HepG2 (cell line): ENCODE results near the gene CEBPB. TPM values are rescaled to one million over a fixed set of nuclear protein-coding genes. Genes with fewer than 3 reads are reported as not detected.

Experiments
- EHMT2 ChIP-seq: fragments of 200-600 bp; sonication (generic); IDR thresholded peaks from 2 replicates; pipeline ENCODE4 v1.7.0; 2017; ENCODE audit warnings: antibody characterized with exemption, low read depth, low read length, borderline replicate concordance
- FIP1L1 ChIP-seq: fragments of 200-400 bp; formaldehyde crosslinking; IDR thresholded peaks from 2 replicates; pipeline ENCODE4 v1.6.1; 2018; ENCODE audit warnings: low read depth, mild to moderate bottlenecking, low read length, moderate library complexity, borderline replicate concordance; ENCODE audit not compliant: insufficient read depth
- FOXP1 ChIP-seq, 2 experiments: fragments of 450-650 bp in 1 of 2; IDR thresholded peaks; 2 replicates each; pipeline ENCODE4 v1.6.1; 2017 to 2018; ENCODE audit warnings: antibody characterized with exemption in 1 of 2
- JUN ChIP-seq: sonication (generic); formaldehyde crosslinking; IDR thresholded peaks from 2 replicates; pipeline ENCODE4 v1.4.0; 2020; ENCODE audit warnings: mild to moderate bottlenecking, missing genetic modification reagents
- NFIB ChIP-seq: sonication (generic); formaldehyde crosslinking; IDR thresholded peaks from 2 replicates; pipeline ENCODE4 v1.9.0; 2021; ENCODE audit warnings: missing genetic modification reagents, mild to moderate bottlenecking, borderline replicate concordance
- NFIC ChIP-seq: IDR thresholded peaks from 2 replicates; pipeline ENCODE4 v1.6.1; 2012; ENCODE audit warnings: mild to moderate bottlenecking, low read length, inconsistent platforms
- PHF21A ChIP-seq: sonication (generic); formaldehyde crosslinking; IDR thresholded peaks from 2 replicates; pipeline ENCODE4 v1.5.0; 2020; ENCODE audit warnings: mild to moderate bottlenecking, missing genetic modification reagents
- PRPF4 ChIP-seq: fragments of 200-400 bp; formaldehyde crosslinking; IDR thresholded peaks from 2 replicates; pipeline ENCODE4 v1.6.1; 2016; ENCODE audit warnings: low read length, low read depth; ENCODE audit not compliant: poor library complexity, severe bottlenecking
- RFXAP ChIP-seq: sonication (generic); formaldehyde crosslinking; IDR thresholded peaks from 2 replicates; pipeline ENCODE4 v1.4.0; 2020; ENCODE audit warnings: missing genetic modification reagents, borderline replicate concordance
- TBL1XR1 ChIP-seq: fragments of 150-350 bp; IDR thresholded peaks from 2 replicates; pipeline ENCODE4 v1.6.1; 2014; ENCODE audit warnings: borderline replicate concordance, low read length; ENCODE audit not compliant: partially characterized antibody
- ZKSCAN8 ChIP-seq: IDR thresholded peaks from 2 replicates; pipeline ENCODE4 v1.6.1; 2016; ENCODE audit warnings: borderline replicate concordance, missing genetic modification reagents, missing compliant biosample characterization
- ZNF10 ChIP-seq: sonication (generic); formaldehyde crosslinking; IDR thresholded peaks from 2 replicates; pipeline ENCODE4 v1.4.0; 2020; ENCODE audit warnings: mild to moderate bottlenecking, low read depth, missing genetic modification reagents, borderline replicate concordance
- ZNF12 ChIP-seq: sonication (generic); formaldehyde crosslinking; IDR thresholded peaks from 2 replicates; pipeline ENCODE4 v1.5.0; 2020; ENCODE audit warnings: missing genetic modification reagents
- ZNF3 ChIP-seq: IDR thresholded peaks from 2 replicates; pipeline ENCODE4 v1.7.0; 2017; ENCODE audit warnings: inconsistent platforms
- ZNF333 ChIP-seq: sonication (generic); formaldehyde crosslinking; IDR thresholded peaks from 2 replicates; pipeline ENCODE4 v1.4.0; 2020; ENCODE audit warnings: mild to moderate bottlenecking, missing genetic modification reagents, borderline replicate concordance
- ZNF33B ChIP-seq: sonication (generic); formaldehyde crosslinking; IDR thresholded peaks from 2 replicates; pipeline ENCODE4 v1.5.1; 2020; ENCODE audit warnings: mild to moderate bottlenecking, missing genetic modification reagents
- ZNF431 ChIP-seq: sonication (generic); formaldehyde crosslinking; IDR thresholded peaks from 2 replicates; pipeline ENCODE4 v1.9.0; 2022; ENCODE audit warnings: missing genetic modification reagents, low read depth, mild to moderate bottlenecking, borderline replicate concordance
- ZNF446 ChIP-seq: sonication (generic); formaldehyde crosslinking; IDR thresholded peaks from 2 replicates; pipeline ENCODE4 v1.5.0; 2020; ENCODE audit warnings: mild to moderate bottlenecking, missing genetic modification reagents
- ZNF552 ChIP-seq: sonication (generic); formaldehyde crosslinking; IDR thresholded peaks from 2 replicates; pipeline ENCODE4 v1.9.0; 2022; ENCODE audit warnings: missing genetic modification reagents, mild to moderate bottlenecking, borderline replicate concordance
- ZNF678 ChIP-seq: sonication (generic); formaldehyde crosslinking; IDR thresholded peaks from 2 replicates; pipeline ENCODE4 v1.4.0; 2020; ENCODE audit warnings: mild to moderate bottlenecking, missing genetic modification reagents
- ZNF761 ChIP-seq: sonication (generic); formaldehyde crosslinking; conservative IDR thresholded peaks from 2 replicates; pipeline ENCODE4 v1.4.0; 2020; ENCODE audit warnings: mild to moderate bottlenecking, missing genetic modification reagents
- ZSCAN9 ChIP-seq: IDR thresholded peaks from 2 replicates; pipeline ENCODE4 v1.6.1; 2016; ENCODE audit warnings: borderline replicate concordance
- polyA plus RNA-seq, 8 experiments: library from polyadenylated mRNA; depleted of rRNA in 3 of 8; stranded (reverse) in 7 of 8; unstranded in 1 of 8; fragments of >200 nt; fragmentation: Illumina TruSeq in 4 of 8; extraction: Trizol in 4 of 8; gene quantifications; 2 replicates each; pipeline versions ENCODE4 v1.2.1 to v1.2.3, GENCODE V29; 2011 to 2016; ENCODE audit warnings: low read depth in 4 of 8, missing spikeins in 1 of 8, mixed read lengths in 1 of 8; ENCODE audit not compliant: insufficient read depth in 1 of 8
- total RNA-seq, 5 experiments: library from RNA; depleted of rRNA; stranded (reverse); fragments of >200 nt; fragmentation: Illumina TruSeq; extraction: Trizol; gene quantifications; 2 replicates each; pipeline ENCODE4 v1.2.3, GENCODE V29; 2016; ENCODE audit warnings: low read depth in 1 of 5
- TF ChIP-seq, protein P1 (sequence below): sonication (generic); formaldehyde crosslinking; IDR thresholded peaks from 2 replicates; pipeline ENCODE4 v1.4.0; 2020; ENCODE audit warnings: missing genetic modification reagents
- TF ChIP-seq, protein P2 (sequence below): IDR thresholded peaks from 2 replicates; pipeline ENCODE4 v1.6.1; 2016
- TF ChIP-seq, protein P3 (sequence below): sonication (generic); formaldehyde crosslinking; IDR thresholded peaks from 2 replicates; pipeline ENCODE4 v1.5.1; 2020; ENCODE audit warnings: mild to moderate bottlenecking, missing genetic modification reagents, borderline replicate concordance
- TF ChIP-seq, protein P4 (sequence below): IDR thresholded peaks from 2 replicates; pipeline ENCODE4 v1.6.1; 2012; ENCODE audit warnings: inconsistent platforms

The CEBPB gene
- total and polyA plus RNA-seq, 2 of the 13 experiments (the other 11 are each of a cell fraction or from before 2014, with no cell fraction given), result 18.5 to 28.2 TPM

DNA sequence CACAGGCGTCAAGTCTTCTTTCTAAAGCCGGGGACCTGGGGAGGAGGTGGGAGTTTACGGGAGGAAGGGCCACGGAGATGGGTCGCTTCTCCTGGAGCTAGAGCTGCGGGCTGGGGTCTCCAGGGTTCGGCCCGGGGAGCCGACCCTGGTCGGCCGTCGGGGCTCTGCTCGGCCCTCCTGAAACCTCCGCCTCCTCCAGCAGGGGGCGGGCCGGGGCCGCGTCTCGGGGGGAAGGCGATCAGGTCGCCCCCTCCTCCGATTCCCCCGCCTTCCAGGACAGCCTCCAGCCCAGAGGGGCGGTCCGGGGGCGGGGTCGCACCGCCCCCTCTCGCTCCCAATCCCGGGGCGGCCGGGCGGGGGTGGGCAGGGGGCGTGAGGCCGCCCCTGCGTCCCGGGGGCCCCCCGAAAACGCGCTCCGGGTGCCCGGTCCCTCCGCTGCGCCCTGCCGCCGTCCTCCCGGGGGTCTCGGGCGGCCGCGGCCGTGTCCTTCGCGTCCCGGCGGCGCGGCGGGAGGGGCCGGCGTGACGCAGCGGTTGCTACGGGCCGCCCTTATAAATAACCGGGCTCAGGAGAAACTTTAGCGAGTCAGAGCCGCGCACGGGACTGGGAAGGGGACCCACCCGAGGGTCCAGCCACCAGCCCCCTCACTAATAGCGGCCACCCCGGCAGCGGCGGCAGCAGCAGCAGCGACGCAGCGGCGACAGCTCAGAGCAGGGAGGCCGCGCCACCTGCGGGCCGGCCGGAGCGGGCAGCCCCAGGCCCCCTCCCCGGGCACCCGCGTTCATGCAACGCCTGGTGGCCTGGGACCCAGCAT lies at the start of gene CEBPB (continued):
- TF ChIP-seq, protein P1, sequence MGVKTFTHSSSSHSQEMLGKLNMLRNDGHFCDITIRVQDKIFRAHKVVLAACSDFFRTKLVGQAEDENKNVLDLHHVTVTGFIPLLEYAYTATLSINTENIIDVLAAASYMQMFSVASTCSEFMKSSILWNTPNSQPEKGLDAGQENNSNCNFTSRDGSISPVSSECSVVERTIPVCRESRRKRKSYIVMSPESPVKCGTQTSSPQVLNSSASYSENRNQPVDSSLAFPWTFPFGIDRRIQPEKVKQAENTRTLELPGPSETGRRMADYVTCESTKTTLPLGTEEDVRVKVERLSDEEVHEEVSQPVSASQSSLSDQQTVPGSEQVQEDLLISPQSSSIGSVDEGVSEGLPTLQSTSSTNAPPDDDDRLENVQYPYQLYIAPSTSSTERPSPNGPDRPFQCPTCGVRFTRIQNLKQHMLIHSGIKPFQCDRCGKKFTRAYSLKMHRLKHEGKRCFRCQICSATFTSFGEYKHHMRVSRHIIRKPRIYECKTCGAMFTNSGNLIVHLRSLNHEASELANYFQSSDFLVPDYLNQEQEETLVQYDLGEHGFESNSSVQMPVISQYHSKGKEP, result peak; percentile 98
- TF ChIP-seq ZSCAN9 (peak; percentile 95), JUN (CRISPR knock-in tag) (no peak; the same call in 1 of the 2 replicates), RFXAP (peak; percentile 98), FOXP1 (IDR thresholded peaks at IDR 0.05) (no peak), FOXP1 (CRISPR knock-in tag; IDR thresholded peaks at IDR 0.05) (0 out of 2 replicates have a peak, but pooled peaks have one; percentile 27), ZNF333 (CRISPR knock-in tag) (peak; percentile 60; the same call in 1 of the 2 replicates), ZNF552 (CRISPR knock-in tag) (no peak; the same call in 1 of the 2 replicates), ZKSCAN8 (CRISPR knock-in tag) (peak; percentile 9; the same call in 1 of the 2 replicates), ZNF10 (CRISPR knock-in tag) (no peak), PRPF4 (no peak), NFIC (no peak), FIP1L1 (peak; percentile 54; the same call in 1 of the 2 replicates), ZNF678 (CRISPR knock-in tag) (no peak; the same call in 1 of the 2 replicates), ZNF761 (CRISPR knock-in tag) (peak; percentile 45; the same call in 1 of the 2 replicates), NFIB (CRISPR knock-in tag) (no peak), ZNF33B (CRISPR knock-in tag) (no peak), PHF21A (peak; percentile 39; the same call in 1 of the 2 replicates), EHMT2 (no peak), ZNF12 (CRISPR knock-in tag) (peak; percentile 90), ZNF431 (no peak), ZNF446 (CRISPR knock-in tag) (peak; percentile 46), TBL1XR1 (peak; percentile 82), ZNF3 (CRISPR knock-in tag) (no peak)
- TF ChIP-seq, protein P2, sequence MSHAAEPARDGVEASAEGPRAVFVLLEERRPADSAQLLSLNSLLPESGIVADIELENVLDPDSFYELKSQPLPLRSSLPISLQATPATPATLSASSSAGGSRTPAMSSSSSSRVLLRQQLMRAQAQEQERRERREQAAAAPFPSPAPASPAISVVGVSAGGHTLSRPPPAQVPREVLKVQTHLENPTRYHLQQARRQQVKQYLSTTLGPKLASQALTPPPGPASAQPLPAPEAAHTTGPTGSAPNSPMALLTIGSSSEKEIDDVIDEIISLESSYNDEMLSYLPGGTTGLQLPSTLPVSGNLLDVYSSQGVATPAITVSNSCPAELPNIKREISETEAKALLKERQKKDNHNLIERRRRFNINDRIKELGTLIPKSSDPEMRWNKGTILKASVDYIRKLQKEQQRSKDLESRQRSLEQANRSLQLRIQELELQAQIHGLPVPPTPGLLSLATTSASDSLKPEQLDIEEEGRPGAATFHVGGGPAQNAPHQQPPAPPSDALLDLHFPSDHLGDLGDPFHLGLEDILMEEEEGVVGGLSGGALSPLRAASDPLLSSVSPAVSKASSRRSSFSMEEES (CRISPR knock-in tag), result peak; percentile 80
- TF ChIP-seq, protein P3, sequence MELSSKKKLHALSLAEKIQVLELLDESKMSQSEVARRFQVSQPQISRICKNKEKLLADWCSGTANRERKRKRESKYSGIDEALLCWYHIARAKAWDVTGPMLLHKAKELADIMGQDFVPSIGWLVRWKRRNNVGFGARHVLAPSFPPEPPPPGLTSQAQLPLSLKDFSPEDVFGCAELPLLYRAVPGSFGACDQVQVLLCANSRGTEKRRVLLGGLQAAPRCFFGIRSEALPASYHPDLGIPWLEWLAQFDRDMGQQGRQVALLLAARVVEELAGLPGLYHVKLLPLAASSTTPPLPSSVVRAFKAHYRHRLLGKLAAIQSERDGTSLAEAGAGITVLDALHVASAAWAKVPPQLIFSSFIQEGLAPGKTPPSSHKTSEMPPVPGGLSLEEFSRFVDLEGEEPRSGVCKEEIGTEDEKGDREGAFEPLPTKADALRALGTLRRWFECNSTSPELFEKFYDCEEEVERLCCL (CRISPR knock-in tag), result peak; percentile 9; the same call in 1 of the 2 replicates
- TF ChIP-seq, protein P4, sequence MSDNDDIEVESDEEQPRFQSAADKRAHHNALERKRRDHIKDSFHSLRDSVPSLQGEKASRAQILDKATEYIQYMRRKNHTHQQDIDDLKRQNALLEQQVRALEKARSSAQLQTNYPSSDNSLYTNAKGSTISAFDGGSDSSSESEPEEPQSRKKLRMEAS, result peak; percentile 84
